Astrocyte of the hippocampus (primary cell): ENCODE data around the gene GSTM5.
A peak's percentile ranks its signal among the peaks of the same experiment; 100 is the strongest.
"Not testable (repeated sequence)": the region's sequence is repeated elsewhere in the genome, so short reads cannot be mapped to it uniquely, and the experiment has no call there.

Experiments used
- DNase-seq: peaks from one replicate; pipeline ENCODE4 v3.0.0; 2011; ENCODE audit warnings: low read depth, low spot score

GSTM5 gene

DNA sequence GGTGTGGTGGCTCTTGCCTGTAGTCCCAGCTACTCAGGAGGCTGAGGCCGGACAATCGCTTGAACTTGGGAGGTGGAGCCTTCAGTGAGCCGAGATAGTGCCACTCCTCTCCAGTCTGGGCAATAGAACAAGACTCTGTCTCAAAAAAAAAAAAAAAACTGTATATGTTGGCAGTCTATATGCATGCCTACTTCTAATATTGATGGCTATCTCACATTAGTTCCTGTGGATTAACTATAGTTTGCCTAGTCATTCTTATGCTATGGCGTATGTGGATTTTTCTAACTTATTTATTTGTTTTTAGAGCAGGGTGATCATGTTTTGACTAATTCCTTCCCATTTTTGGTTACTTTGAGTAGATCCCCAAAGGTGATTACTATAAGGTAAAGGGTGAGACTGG, 15.0 kb upstream of the GSTM5 start:
- no peak for DNase-seq

GRCh38 chr1:109697861-109698260, 14.2 kb upstream of the GSTM5 start:
- DNase-seq: not testable (repeated sequence)

DNA sequence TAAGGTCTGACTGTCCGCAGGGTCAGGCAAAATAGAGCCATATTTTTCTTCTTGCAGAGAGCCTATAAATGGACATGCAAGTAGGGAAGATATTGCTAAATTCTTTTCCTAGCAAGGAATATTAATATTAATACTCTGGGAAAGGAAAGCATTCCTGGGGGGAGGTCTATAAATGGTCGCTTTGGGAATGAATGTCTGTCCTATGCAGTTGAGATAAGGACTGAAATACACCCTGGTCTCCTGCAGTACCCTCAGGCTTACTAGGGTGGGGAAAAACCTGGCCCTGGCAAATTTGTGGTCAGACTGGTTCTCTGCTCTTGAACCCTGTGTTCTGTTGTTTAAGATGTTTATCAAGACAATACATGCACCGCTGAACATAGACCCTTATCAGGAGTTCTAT, 9.1 kb upstream of the GSTM5 start:
- DNase-seq: not testable (repeated sequence)

GRCh38 chr1:109704173-109704572, 7.9 kb upstream of the GSTM5 start:
- DNase-seq: no peak

DNA sequence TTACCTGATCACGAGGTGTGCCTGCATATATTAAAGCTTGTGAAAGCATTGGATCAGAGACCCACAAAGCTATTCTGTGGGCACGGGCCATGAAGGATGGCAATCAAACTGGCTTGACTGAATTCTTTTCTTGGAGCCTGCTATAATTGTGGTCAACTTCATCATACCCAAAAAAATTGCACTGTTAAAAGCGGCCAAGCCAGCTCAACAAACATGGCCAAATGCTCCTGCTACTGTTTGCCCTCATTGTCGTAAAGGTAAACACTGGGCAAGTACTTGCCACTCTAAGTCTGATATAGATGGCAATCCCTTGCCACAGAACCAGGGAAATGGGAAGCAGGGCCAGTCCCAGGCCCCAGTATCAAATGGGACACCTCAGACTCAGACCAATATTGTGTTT, 6.6 kb upstream of the GSTM5 start:
- DNase-seq: no peak

- peak; percentile 0 for DNase-seq
Measured at GRCh38 chr1:109708949-109709348, 3.1 kb upstream of the GSTM5 start.

DNA sequence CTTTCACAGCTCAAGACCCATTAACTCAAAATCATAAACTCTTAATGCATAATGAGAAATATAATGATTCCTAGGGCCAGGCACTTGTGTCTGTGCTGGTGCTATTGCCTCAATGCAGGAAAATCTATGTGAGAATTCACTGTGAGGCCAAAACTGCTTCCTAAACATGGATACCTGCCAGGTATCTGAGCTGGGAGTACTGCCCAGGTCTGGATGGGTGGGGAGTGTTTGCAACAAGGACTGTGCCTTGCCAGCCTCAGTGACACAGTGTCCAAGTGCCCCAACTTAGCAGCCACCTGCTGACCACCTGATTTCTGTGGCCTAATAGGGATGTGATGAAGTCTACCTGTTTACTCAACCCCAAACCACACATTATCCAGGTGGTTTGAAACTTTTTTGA, 2.2 kb upstream of the GSTM5 start:
- DNase-seq: not testable (repeated sequence)

DNA sequence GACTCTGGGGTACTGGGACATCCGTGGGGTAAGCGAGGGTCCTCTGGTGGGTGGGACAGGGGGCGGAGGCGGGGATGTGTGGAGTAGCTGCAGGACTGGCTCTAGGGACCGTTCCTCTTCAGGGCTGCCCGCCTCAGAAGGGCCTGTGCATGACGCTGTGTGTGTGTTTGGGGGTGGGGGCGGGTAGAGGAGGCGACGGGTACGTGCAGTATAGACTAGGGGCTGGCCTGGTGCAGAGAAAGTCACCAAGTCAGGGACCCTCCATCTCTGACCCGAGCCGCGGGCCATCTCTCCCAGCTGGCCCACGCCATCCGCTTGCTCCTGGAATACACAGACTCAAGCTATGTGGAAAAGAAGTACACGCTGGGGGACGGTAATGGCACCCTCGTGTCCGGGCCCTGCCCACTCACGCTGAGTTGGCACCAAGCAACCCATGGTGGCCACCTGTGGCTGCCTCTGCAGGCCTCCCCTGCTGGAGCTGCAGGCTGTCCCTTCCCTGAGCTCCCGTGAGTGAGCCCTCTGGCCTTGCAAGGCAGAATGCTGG, 342 bp downstream of the GSTM5 start:
- no peak for DNase-seq

- DNase-seq: no peak
Measured at GRCh38 chr1:109713636-109714035, 1.6 kb downstream of the GSTM5 start.

- DNase-seq: peak; percentile 0
Measured at GRCh38 chr1:109714661-109715372, 2.8 kb downstream of the GSTM5 start.

GRCh38 chr1:109716121-109716520, 4.1 kb downstream of the GSTM5 start:
- DNase-seq: peak; percentile 0

GRCh38 chr1:109716570-109717090, 4.6 kb downstream of the GSTM5 start:
- DNase-seq: no peak

DNA sequence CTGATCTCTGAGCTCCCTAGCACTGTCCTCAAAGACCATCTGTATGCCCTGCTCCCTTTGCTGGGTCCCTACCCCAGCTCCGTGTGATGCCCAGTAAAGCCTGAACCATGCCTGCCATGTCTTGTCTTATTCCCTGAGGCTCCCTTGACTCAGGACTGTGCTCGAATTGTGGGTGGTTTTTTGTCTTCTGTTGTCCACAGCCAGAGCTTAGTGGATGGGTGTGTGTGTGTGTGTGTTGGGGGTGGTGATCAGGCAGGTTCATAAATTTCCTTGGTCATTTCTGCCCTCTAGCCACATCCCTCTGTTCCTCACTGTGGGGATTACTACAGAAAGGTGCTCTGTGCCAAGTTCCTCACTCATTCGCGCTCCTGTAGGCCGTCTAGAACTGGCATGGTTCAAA, 5.7 kb downstream of the GSTM5 start:
- DNase-seq: no peak

DNA sequence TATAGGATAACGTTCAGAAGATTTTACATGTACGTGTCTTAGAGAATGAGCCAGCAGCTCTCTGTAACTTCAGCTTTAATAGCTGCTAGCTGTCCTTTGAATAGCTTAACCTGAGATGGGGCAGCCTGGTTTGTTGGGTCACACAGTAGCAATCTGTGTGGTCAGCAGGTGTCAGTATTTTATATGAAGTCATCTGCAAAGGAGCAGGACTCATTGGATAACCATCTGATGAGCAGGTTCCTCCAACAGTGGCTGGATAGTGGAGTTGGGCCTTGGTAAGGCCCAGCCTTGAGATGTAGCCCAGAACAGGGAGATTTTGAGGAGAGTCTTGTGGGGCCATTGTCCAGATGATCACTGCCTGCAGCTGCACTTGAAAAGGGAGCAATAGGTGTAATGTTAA, 6.4 kb downstream of the GSTM5 start:
- peak; percentile 18 for DNase-seq

DNA sequence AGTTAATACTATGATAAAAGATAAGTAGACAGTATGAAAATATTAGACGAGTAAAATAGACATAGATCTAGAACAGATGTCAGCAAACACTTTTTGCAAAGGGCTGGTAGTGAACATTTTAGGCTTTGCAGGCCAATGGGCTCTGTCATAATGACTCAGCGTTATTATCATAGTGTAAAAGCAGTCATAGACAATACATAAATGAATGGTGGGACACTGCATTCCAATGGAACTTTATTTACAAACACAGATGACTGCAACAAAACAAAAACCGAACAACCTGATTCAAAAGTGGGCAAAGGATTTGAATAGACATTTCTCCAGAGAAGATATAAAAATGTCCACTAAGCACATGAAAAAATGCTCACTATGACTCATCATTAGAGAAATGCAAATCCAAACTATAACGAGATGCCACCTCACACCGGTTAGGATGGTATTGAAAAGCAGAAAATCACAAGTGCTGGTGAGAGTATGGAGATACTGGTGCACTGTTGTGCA, 7.3 kb downstream of the GSTM5 start:
- DNase-seq: peak; percentile 31

GRCh38 chr1:109721042-109721441, 9.0 kb downstream of the GSTM5 start:
- DNase-seq: no peak

- no peak for DNase-seq
Measured at GRCh38 chr1:109721971-109722370, 9.9 kb downstream of the GSTM5 start.

- DNase-seq: peak; percentile 18
Measured at GRCh38 chr1:109722908-109723691, 11.0 kb downstream of the GSTM5 start.

GRCh38 chr1:109724933-109725332, 12.9 kb downstream of the GSTM5 start:
- DNase-seq: no peak

GRCh38 chr1:109725510-109725909, 13.5 kb downstream of the GSTM5 start:
- no peak for DNase-seq

DNA sequence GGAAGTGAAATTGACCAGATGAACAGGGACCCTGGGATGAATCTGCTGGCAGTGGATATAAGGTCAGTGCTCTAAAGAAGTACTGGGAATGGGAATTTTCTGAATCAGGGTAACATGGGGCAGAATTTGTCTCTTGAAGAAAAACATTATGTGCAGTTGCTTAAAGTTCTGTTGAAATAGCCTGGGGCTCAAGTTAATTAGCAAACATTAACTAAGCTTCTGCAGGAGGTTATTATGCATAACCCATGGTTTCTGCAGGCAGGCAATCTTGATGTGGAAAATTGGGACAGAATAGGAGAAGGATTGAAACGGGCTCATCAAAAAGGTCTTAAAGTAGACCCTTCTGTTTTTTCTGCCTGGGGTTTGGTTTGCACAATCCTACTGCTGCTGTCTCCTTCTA, 14.0 kb downstream of the GSTM5 start:
- no peak for DNase-seq

DNA sequence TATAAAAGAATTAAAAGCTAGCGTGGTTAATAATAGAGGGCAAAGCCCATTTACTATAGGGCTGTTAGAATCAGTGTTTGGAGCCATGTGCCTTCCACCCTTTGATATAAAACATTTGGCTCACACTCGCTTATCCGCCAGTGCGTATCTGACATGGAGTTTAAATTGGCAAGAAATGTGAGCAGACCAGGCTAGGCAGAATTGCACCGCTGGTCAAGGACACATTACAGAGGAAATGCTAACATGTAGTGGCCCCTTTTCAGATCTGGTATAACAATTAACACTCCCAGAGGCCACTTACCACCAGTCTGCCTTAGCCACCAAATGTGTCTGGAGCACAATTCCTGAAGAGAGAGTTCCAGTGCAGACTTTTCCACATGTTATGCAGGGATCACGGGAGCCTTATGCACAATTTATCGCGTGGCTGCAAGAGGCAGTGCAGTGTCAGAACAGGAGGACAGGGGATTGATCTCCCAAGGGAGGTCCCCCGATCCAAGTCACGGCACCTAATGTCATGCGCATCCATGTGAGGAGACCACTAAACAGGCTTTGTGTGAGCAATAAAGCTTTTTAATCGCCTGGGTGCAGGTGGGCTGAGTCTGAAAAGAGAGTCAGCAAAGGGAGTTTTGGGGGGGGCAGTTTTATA, 14.8 kb downstream of the GSTM5 start:
- no peak for DNase-seq
